Kidney (tissue), 14 donors: Measurements from ENCODE around the gene ARL8B. TPM values are rescaled to one million over a fixed set of nuclear protein-coding genes. Genes with fewer than 3 reads are reported as not detected.
A peak's percentile ranks its signal among the peaks of the same experiment; 100 is the strongest.

ENCODE experiments used
- DNase-seq, 5 donors: peaks; one replicate each; pipeline ENCODE4 v3.0.0-alpha.2; 2013 to 2020
- FAIRE-seq: peaks from 2 replicates; lab custom pipeline; 2012; peaks lifted over from hg19 to GRCh38; lab: Jason Lieb, UNC
- H3K27ac ChIP-seq, 2 donors: one replicate each; pipeline ENCODE4 v1.7.0; 2013; ENCODE audit warnings: low read depth in 2 of 2, low read length in 2 of 2, inconsistent platforms in 1 of 2
- H3K27me3 ChIP-seq: one replicate; pipeline ENCODE4 v1.7.1; 2013; ENCODE audit warnings: low read length, inconsistent platforms; ENCODE audit not compliant: control insufficient read depth, insufficient read depth
- H3K36me3 ChIP-seq, 3 donors: one replicate each; pipeline versions ENCODE4 v1.7.0 to v1.7.1; 2013; ENCODE audit warnings: low read length in 3 of 3, control low read depth in 1 of 3, inconsistent platforms in 1 of 3; ENCODE audit not compliant: insufficient read depth in 3 of 3, control insufficient read depth in 2 of 3
- H3K4me1 ChIP-seq, 3 donors: one replicate each; pipeline versions ENCODE4 v1.7.0 to v1.7.1; 2013; ENCODE audit warnings: low read length in 3 of 3, inconsistent platforms in 1 of 3, low read depth in 1 of 3; ENCODE audit not compliant: control insufficient read depth in 2 of 3, insufficient read depth in 2 of 3
- H3K4me3 ChIP-seq, 3 donors: one replicate each; pipeline versions ENCODE4 v1.7.0 to v1.8.1; 2013; ENCODE audit warnings: low read length in 3 of 3, control low read depth in 1 of 3, inconsistent platforms in 1 of 3
- H3K9ac ChIP-seq, 3 donors: one replicate each; pipeline versions ENCODE4 v1.7.0 to v1.7.1; 2013; ENCODE audit warnings: low read length in 3 of 3, control low read depth in 1 of 3, inconsistent platforms in 1 of 3
- H3K9me3 ChIP-seq, 3 donors: one replicate each; pipeline versions ENCODE4 v1.7.0 to v1.7.1; 2013; ENCODE audit warnings: low read length in 3 of 3, control low read depth in 1 of 3, inconsistent platforms in 1 of 3; ENCODE audit not compliant: control insufficient read depth in 2 of 3, insufficient read depth in 1 of 3
- intact Hi-C: fragments of 100-400 bp; cut with DNase I; formaldehyde crosslinking; loops from one replicate; pipeline ENCODE4 v1.11.1; 2022
- polyA plus RNA-seq: library from polyadenylated mRNA; stranded (reverse); fragments of 350-450 nt; fragmentation: Illumina TruSeq; extraction: RNeasy Lipid Tissue Mini Kit (QIAGEN cat#74804); gene quantifications from one replicate; pipeline ENCODE4 v1.2.3, GENCODE V29; 2014; ENCODE audit warnings: low read depth, low replicate concordance; ENCODE audit not compliant: insufficient read depth
- total RNA-seq: library from RNA; stranded (reverse); fragmentation: NEBNext Ultra II Directional; extraction: Animal tissue kit (Norgen Biotek cat#: 25700); gene quantifications from one replicate; pipeline ENCODE4 v1.2.1, GENCODE V29; 2021
- TF ChIP-seq, protein P1 (sequence below): IDR thresholded peaks from 3 replicates; pipeline ENCODE4 v1.5.1; 2012; ENCODE audit warnings: mild to moderate bottlenecking, moderate library complexity, borderline replicate concordance; ENCODE audit not compliant: insufficient read depth; ENCODE audit errors: extremely low read depth
- donor health status: control.
- donor health status: control.
- donor health status: control.
- donor health status: control.
- donor health status: control.
- donor health status: DM: yes; HTN: yes; CAD: no.
- donor health status: Normal renal cell carcinoma (clear cell type).

Gene ARL8B
- total and polyA plus RNA-seq, 2 donors from 2014 or later = 49.1 to 62.7 TPM

DNA sequence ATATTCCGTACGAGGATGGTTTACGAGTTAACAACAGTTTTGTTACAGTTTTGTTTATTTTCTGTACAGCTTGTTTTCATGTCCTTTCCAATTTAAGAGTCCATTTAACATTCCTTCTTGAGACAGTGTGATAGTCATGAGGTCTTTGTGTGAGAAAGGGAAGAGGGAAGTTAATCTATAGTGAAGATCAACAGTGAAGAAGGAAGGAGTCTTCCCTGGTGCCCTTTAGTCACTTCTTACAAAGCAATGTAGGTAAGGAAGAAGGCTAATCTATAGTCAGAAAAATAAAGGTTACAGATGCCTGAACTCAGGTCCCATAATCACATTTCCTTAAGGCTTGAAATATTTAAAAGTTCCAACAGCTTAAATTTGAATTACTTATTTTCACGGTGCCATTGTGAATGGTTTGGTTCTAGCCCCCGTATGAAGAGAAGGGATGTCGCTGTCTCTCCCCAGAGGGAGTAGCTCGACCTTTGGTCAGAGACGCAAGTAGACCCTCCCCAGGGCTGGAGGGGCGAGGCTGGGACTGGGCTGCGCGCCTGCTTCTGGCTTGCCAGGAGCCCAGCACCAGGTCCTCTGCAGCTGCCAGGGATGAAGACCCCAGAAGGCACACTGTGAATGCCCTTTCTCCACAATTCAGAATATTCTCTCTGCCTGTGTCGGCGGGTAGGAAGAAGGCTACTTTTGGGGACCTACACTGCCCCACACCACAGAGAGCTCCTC, 100.4 kb downstream of the ARL8B start:
- Histone ChIP-seq H3K4me3 (no peak overlapping the region), H3K4me1 (peaks cover 3 to 8% (median 7%) of the 10 kb centered on the region in 3 donors), H3K27me3 (no peaks in the 10 kb centered on the region), H3K9ac (no peak overlapping the region), H3K9me3 (no peaks in the 10 kb centered on the region), H3K36me3 (peaks cover 0 to 4% (median 0%) of the 10 kb centered on the region in 3 donors), H3K27ac (no peak overlapping the region)
- TF ChIP-seq, protein P1, sequence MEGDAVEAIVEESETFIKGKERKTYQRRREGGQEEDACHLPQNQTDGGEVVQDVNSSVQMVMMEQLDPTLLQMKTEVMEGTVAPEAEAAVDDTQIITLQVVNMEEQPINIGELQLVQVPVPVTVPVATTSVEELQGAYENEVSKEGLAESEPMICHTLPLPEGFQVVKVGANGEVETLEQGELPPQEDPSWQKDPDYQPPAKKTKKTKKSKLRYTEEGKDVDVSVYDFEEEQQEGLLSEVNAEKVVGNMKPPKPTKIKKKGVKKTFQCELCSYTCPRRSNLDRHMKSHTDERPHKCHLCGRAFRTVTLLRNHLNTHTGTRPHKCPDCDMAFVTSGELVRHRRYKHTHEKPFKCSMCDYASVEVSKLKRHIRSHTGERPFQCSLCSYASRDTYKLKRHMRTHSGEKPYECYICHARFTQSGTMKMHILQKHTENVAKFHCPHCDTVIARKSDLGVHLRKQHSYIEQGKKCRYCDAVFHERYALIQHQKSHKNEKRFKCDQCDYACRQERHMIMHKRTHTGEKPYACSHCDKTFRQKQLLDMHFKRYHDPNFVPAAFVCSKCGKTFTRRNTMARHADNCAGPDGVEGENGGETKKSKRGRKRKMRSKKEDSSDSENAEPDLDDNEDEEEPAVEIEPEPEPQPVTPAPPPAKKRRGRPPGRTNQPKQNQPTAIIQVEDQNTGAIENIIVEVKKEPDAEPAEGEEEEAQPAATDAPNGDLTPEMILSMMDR = no peak
- intact Hi-C loops = no loop called here
- no peak for DNase-seq
- FAIRE-seq = no peak

DNA sequence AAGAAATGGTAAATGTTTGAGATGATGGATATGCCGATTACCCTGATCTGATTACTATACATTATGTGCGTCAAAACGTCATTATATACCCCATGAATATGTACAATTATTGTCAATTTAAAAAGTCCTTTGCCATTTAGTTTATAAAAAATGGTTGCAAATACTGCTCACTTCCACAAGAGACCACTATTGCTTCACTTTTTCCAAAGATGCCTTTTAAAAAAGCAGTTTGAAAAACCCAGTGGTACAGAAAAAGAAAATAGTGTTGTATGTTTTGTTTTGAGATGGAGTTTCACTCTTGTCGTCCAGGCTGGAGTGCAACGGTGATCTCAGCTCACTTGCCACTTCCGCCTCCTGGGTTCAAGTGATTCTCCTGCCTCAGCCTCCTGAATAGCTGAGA, 104.7 kb downstream of the ARL8B start:
- no peak overlapping the region for H3K9ac ChIP-seq
- H3K4me1 ChIP-seq = peaks cover 0 to 3% (median under 1%) of the 10 kb centered on the region in 3 donors
- intact Hi-C loops = no loop called here
- H3K27me3 ChIP-seq = no peaks in the 10 kb centered on the region
- H3K27ac ChIP-seq = no peak overlapping the region
- no peaks in the 10 kb centered on the region for H3K9me3 ChIP-seq
- peak; percentile 73 for FAIRE-seq
- TF ChIP-seq, protein P1 = peak; percentile 52
- peak in 2 of 5 donors; percentile 46 to 78 for DNase-seq
- no peak overlapping the region for H3K4me3 ChIP-seq
- H3K36me3 ChIP-seq = no peaks in the 10 kb centered on the region

DNA sequence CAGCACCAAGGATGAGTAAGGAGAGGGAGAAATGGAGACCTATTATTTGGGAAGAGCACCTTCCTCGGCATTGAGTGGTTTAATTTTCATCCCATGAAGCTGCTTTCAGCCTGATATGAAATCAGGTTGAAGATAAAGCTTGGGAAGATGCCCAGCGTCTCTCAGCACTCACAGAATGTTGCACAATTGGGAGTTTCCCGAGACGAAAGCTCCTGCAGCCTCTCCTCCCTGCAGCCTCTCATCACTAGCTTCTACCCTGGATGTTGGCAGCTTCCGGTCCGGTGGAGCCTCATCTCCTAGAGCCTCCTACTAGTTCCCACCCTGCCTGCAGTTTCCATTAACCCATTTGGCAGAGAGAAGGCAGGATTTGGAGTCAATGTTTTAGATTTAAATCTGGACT, 105.7 kb downstream of the ARL8B start:
- no peak overlapping the region for H3K4me3 ChIP-seq
- intact Hi-C loops = no loop called here
- no peaks in the 10 kb centered on the region for H3K27me3 ChIP-seq
- H3K27ac ChIP-seq = no peak overlapping the region
- no peak for DNase-seq
- FAIRE-seq = no peak
- H3K9me3 ChIP-seq = no peaks in the 10 kb centered on the region
- no peaks in the 10 kb centered on the region for H3K36me3 ChIP-seq
- no peak overlapping the region for H3K9ac ChIP-seq
- TF ChIP-seq, protein P1 = no peak
- peaks cover 0 to 3% (median 0%) of the 10 kb centered on the region in 3 donors for H3K4me1 ChIP-seq

DNA sequence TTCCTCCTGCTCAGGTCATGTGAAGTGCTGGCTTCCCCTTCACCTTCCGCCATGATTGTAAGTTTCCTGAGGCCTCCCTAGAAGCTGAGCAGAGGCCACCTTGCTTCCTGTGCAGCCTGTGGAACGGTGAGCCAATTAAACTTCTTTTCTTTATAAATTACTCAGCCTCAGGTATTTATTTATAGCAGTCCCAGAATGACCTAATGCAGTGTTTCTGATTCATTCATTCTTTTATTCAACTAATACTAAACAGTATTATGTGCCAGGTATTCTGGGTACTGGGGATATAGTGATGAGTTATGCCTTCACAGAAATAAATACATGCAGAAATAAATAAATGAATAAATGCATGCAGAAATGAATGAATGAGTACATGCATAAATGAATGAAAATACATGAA, 107.3 kb downstream of the ARL8B start:
- DNase-seq (no peak), FAIRE-seq (no peak)
- no peak overlapping the region for H3K9ac ChIP-seq
- H3K4me1 ChIP-seq = no peaks in the 10 kb centered on the region
- no peaks in the 10 kb centered on the region for H3K36me3 ChIP-seq
- TF ChIP-seq, protein P1 = no peak
- H3K27ac ChIP-seq = no peak overlapping the region
- no peak overlapping the region for H3K4me3 ChIP-seq
- intact Hi-C loops = no loop called here
- H3K27me3 ChIP-seq = no peaks in the 10 kb centered on the region
- no peaks in the 10 kb centered on the region for H3K9me3 ChIP-seq
